HEK293T (cell line): ENCODE results near the gene DUOXA1.
A peak's percentile ranks its signal among the peaks of the same experiment; 100 is the strongest.

ENCODE experiments used
- CTCF ChIA-PET: fragments of 350-600 bp; formaldehyde crosslinking; extraction: SDS; loops from one replicate; lab custom pipeline; 2021; ENCODE audit warnings: antibody characterized with exemption, inconsistent platforms; lab: Yijun Ruan, JAX
- POLR2A ChIA-PET: fragments of 350-600 bp; formaldehyde crosslinking; extraction: SDS; loops from one replicate; lab custom pipeline; 2020; ENCODE audit warnings: antibody characterized with exemption, inconsistent platforms; lab: Yijun Ruan, JAX
- DNase-seq: peaks from one replicate; pipeline ENCODE4 v3.0.0; 2012; ENCODE audit warnings: mixed read lengths; ENCODE audit errors: extremely low spot score
- ARNT ChIP-seq: fragments of 450-650 bp; IDR thresholded peaks from 2 replicates; pipeline ENCODE4 v1.6.1; 2017; ENCODE audit warnings: mild to moderate bottlenecking
- BHLHE40 ChIP-seq: fragments of 450-650 bp; IDR thresholded peaks from 2 replicates; pipeline ENCODE4 v1.6.1; 2016; ENCODE audit warnings: mild to moderate bottlenecking, moderate library complexity, borderline replicate concordance
- CTBP1 ChIP-seq: fragments of 450-650 bp; IDR thresholded peaks from 2 replicates; pipeline ENCODE4 v1.6.1; 2016; ENCODE audit warnings: borderline replicate concordance
- ELF4 ChIP-seq: fragments of 450-650 bp; IDR thresholded peaks from 2 replicates; pipeline ENCODE4 v1.6.1; 2017; ENCODE audit warnings: antibody characterized with exemption
- FOXA1 ChIP-seq: fragments of 450-650 bp; IDR thresholded peaks from 2 replicates; pipeline ENCODE4 v1.6.1; 2016; ENCODE audit warnings: mild to moderate bottlenecking
- FOXK2 ChIP-seq: fragments of 450-650 bp; IDR thresholded peaks from 2 replicates; pipeline ENCODE4 v1.6.1; 2016; ENCODE audit warnings: mild to moderate bottlenecking
- FOXM1 ChIP-seq: fragments of 450-650 bp; IDR thresholded peaks from 2 replicates; pipeline ENCODE4 v1.6.1; 2017; ENCODE audit warnings: mild to moderate bottlenecking, borderline replicate concordance
- HDGF ChIP-seq: fragments of 450-650 bp; IDR thresholded peaks from 2 replicates; pipeline ENCODE4 v1.6.1; 2017; ENCODE audit warnings: antibody characterized with exemption, borderline replicate concordance
- L3MBTL2 ChIP-seq: fragments of 450-650 bp; conservative IDR thresholded peaks from 2 replicates; pipeline ENCODE4 v1.6.1; 2016; ENCODE audit warnings: mild to moderate bottlenecking
- LEF1 ChIP-seq: fragments of 450-650 bp; IDR thresholded peaks from 2 replicates; pipeline ENCODE4 v1.6.1; 2017; ENCODE audit warnings: mild to moderate bottlenecking, borderline replicate concordance
- NFRKB ChIP-seq: fragments of 450-650 bp; IDR thresholded peaks from 2 replicates; pipeline ENCODE4 v1.6.1; 2016; ENCODE audit warnings: mild to moderate bottlenecking, moderate library complexity
- SP1 ChIP-seq: fragments of 450-650 bp; IDR thresholded peaks from 2 replicates; pipeline ENCODE4 v1.6.1; 2017
- SUZ12 ChIP-seq: fragments of 450-650 bp; IDR thresholded peaks from 2 replicates; pipeline ENCODE4 v1.6.1; 2016; ENCODE audit warnings: mild to moderate bottlenecking
- TARDBP ChIP-seq: fragments of 450-650 bp; IDR thresholded peaks from 2 replicates; pipeline ENCODE4 v1.6.1; 2016
- ZNF384 ChIP-seq: fragments of 450-650 bp; IDR thresholded peaks from 2 replicates; pipeline ENCODE4 v1.6.1; 2016
- TF ChIP-seq, protein P1 (sequence below): fragments of 450-650 bp; IDR thresholded peaks from 2 replicates; pipeline ENCODE4 v1.6.1; 2016

Gene DUOXA1

DNA sequence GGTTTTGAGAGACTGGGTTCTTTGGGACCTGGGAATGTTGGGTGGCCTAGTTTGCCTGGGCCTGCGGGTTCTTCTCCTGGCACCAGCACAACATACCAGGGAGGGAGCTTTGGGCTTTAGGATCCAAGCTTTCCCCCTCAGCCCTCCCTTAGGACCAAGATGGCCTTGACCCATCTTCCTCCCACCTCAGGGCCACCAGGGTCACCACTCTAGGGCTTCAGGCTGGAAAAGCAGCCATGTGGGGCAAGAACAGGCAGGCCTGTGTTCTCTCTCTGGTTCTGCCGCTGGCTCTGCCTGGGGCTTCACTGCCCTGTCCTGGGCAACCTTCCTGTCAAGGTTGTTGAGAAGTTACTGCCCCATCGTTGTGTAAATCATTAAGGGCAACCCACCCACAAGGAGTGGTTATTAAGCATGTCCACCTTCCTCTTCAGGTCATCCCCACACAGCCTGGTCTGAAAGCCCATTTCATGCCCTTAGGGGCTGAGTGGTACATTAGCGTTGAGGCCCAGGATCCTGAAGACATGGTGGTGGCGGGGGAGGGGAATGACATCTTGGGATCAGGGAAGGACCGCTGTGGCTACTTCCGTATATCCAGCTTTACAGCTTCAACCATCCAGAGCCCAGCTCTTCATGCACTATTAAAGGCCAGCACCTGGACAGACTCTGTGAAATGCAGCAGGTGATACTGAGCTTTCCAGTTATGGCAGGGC lies 767 bp upstream of the DUOXA1 start:
- no peak for DNase-seq
- POLR2A ChIA-PET, result no interaction called here

DNA sequence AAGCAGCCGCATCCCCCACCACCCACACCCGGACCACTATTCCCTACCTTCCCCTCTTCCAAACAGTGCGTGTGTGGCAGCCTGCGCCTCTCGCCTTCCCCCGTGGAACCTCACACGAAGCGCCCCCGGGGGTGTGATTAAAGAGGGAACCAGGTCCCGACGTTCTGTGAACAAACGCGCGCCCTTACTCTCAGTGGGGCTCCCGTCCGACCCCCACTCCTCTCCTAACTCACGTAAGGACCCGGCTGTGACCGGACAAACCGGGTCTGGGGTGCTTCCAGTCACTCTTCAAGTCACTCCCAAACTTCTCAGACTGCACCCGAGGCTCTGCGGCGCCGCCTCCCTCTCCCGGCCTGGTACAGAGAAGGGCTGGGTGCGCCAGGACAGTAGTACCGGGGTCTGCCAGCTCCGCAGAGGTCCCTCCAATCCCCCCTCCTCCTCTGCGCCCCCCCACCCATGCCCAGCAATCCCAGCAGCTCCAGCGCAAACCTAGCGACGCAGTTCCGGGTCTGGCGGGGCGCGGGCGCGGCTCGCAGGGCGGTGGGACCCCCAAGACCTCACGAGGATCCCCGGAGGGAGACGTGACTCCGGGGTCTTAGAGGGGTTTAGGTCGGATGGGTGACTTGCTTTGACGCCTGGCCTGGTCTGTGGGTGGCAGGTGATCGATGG lies 574 bp downstream of the DUOXA1 start:
- ChIA-PET POLR2A (no interaction called here), CTCF (no interaction called here)
- DNase-seq, result no peak
- TF ChIP-seq ZNF384 (no peak), FOXM1 (no peak), LEF1 (no peak), HDGF (no peak), FOXA1 (no peak), ELF4 (no peak)
- TF ChIP-seq, protein P1, sequence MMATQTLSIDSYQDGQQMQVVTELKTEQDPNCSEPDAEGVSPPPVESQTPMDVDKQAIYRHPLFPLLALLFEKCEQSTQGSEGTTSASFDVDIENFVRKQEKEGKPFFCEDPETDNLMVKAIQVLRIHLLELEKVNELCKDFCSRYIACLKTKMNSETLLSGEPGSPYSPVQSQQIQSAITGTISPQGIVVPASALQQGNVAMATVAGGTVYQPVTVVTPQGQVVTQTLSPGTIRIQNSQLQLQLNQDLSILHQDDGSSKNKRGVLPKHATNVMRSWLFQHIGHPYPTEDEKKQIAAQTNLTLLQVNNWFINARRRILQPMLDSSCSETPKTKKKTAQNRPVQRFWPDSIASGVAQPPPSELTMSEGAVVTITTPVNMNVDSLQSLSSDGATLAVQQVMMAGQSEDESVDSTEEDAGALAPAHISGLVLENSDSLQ, result no peak

More for the DNA sequence above, 767 bp upstream of the DUOXA1 start:
- CTCF ChIA-PET, result no interaction called here
- no peak for TF ChIP-seq LEF1
- no peak for TF ChIP-seq SP1
- TF ChIP-seq HDGF, result no peak
- TF ChIP-seq FOXK2, result no peak
- TF ChIP-seq FOXA1, result no peak
- TF ChIP-seq SUZ12, result no peak
- TF ChIP-seq L3MBTL2, result no peak

DNA sequence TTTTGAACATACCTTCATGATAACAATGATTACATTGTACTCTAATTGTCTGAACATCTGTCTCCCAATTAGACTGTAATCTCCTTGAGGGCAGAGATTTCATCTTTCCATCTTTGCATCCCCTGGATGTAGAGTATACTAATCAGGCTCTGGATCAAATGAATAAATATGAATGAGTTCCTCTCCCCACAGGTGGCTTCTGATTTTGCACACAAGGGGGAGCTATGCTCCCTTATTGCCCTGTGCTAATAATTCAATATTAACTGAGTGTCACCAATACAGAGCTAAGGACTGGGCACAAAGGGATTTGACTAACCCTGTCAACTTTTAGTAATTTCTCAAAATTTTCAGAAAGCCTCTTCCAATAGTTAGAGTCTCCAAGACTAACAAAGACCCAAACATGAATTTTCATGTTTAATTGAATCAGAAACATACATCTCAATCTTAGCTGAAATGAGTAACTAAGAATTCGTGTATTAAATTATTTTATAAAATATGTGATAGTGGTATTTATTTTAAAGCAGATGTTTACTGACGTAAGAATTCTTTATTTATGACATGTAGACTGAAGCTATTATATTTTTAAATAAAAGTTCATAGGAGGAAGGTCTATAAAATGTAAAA lies 3.0 kb downstream of the DUOXA1 start:
- CTCF ChIA-PET, result interaction anchor here (0.7 to 1.1 kb wide), 4 partner anchors 8 to 37 kb away, joined by 3 to 8 read pairs (median 4); no protein-coding TSS in a partner anchor
- POLR2A ChIA-PET, result interaction anchor here (1.6 kb wide), 1 partner anchor 153 kb away, joined by 4 read pairs; no protein-coding TSS in a partner anchor
- TF ChIP-seq NFRKB (no peak), SP1 (no peak), ELF4 (no peak), LEF1 (no peak)
- TF ChIP-seq, protein P1, result peak; percentile 47; the same call in 1 of the 2 replicates
- DNase-seq, result peak; percentile 17

- no peak for DNase-seq
- TF ChIP-seq FOXM1 (no peak), FOXA1 (no peak), NFRKB (no peak), BHLHE40 (no peak), SP1 (no peak), FOXK2 (no peak), ZNF384 (no peak), L3MBTL2 (no peak), ELF4 (no peak), TARDBP (no peak), ARNT (no peak), LEF1 (no peak), SUZ12 (no peak), HDGF (no peak), CTBP1 (no peak)
- TF ChIP-seq, protein P1, result no peak
- ChIA-PET CTCF (no interaction called here), POLR2A (no interaction called here)
Measured at GRCh38 chr15:45123397-45123796, 6.3 kb downstream of the DUOXA1 start.

- POLR2A ChIA-PET, result no interaction called here
- no peak for TF ChIP-seq HDGF
- TF ChIP-seq ARNT, result no peak
- no peak for TF ChIP-seq SUZ12
- no peak for TF ChIP-seq SP1
- TF ChIP-seq LEF1, result no peak
- TF ChIP-seq ZNF384, result no peak
- no peak for TF ChIP-seq FOXM1
- TF ChIP-seq, protein P1, result no peak
- TF ChIP-seq CTBP1, result no peak
- DNase-seq, result no peak
- CTCF ChIA-PET, result no interaction called here
Measured at GRCh38 chr15:45122719-45123118, 7.0 kb downstream of the DUOXA1 start.
